VCaP (cell line): ENCODE measurements around the gene PSMB1.

ENCODE experiments used
- H3K27ac ChIP-seq: fragments of 450-650 bp; 2 replicates; pipeline ENCODE4 v1.5.1; 2017
- TF ChIP-seq, protein P1 (sequence below): fragments of 450-650 bp; conservative IDR thresholded peaks from 2 replicates; pipeline ENCODE4 v1.5.1; 2017; ENCODE audit warnings: mild to moderate bottlenecking, moderate library complexity

PSMB1 gene

DNA sequence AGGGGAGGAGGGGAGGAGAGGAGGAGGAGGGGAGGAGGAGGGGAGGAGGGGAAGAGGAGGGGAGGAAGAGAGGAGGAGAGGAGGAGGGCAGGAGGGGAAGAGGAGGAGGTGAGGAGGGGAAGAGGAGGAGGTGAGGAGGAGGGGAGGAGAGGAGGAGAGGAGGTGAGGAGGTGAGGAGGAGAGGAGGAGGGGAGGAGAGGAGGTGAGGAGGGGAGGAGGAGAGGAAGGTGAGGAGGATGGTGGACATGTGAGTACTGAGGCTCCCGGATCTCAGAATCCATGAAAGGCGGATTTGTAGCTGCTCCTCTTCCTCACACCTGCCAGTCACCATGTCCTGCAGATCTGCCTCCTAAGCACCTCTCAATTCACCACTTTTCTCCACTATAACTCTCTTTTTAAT is 59.8 kb downstream of the PSMB1 start:
- TF ChIP-seq, protein P1, sequence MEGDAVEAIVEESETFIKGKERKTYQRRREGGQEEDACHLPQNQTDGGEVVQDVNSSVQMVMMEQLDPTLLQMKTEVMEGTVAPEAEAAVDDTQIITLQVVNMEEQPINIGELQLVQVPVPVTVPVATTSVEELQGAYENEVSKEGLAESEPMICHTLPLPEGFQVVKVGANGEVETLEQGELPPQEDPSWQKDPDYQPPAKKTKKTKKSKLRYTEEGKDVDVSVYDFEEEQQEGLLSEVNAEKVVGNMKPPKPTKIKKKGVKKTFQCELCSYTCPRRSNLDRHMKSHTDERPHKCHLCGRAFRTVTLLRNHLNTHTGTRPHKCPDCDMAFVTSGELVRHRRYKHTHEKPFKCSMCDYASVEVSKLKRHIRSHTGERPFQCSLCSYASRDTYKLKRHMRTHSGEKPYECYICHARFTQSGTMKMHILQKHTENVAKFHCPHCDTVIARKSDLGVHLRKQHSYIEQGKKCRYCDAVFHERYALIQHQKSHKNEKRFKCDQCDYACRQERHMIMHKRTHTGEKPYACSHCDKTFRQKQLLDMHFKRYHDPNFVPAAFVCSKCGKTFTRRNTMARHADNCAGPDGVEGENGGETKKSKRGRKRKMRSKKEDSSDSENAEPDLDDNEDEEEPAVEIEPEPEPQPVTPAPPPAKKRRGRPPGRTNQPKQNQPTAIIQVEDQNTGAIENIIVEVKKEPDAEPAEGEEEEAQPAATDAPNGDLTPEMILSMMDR = no peak
- H3K27ac ChIP-seq = no peak overlapping the region

DNA sequence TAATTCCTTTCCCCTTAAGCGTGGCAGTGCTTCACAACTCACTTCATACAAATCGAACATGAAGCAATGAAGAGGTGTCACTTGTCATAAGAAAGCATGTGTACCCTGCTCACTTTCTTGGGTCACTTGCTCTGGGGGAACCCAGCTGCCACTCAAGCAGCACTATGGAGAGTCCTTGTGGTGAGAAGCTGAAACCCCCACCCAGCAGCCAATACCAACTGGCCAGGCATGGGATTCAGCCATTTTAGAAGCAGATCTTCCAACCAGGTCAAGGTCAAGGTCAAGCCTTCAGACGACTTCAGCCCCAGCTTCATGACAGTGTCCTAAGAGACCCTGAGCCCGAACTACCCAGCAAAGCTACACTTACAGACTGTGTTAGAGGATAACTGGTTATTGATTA is 62.8 kb downstream of the PSMB1 start:
- H3K27ac ChIP-seq = no peak overlapping the region
- TF ChIP-seq, protein P1 = no peak

DNA sequence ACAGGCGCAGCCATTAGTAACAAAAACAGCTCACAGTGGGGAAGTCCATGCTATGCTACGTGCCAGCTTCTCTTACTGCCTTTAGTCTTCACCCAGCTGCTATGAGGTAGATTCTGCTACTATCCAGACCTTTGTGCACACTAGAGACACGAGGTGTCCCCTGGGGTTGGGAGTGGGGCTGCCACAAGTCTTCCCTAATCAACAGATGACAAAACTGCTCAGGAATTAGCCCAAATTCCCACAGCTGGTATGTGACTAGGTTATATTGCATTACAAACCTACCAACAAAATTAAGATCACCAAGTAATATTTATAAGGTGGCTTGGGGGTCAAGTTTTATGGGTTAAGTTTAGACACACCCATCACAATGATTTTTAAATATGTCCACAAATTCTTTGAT is 63.3 kb downstream of the PSMB1 start:
- TF ChIP-seq, protein P1 = no peak
- H3K27ac ChIP-seq = no peak overlapping the region

DNA sequence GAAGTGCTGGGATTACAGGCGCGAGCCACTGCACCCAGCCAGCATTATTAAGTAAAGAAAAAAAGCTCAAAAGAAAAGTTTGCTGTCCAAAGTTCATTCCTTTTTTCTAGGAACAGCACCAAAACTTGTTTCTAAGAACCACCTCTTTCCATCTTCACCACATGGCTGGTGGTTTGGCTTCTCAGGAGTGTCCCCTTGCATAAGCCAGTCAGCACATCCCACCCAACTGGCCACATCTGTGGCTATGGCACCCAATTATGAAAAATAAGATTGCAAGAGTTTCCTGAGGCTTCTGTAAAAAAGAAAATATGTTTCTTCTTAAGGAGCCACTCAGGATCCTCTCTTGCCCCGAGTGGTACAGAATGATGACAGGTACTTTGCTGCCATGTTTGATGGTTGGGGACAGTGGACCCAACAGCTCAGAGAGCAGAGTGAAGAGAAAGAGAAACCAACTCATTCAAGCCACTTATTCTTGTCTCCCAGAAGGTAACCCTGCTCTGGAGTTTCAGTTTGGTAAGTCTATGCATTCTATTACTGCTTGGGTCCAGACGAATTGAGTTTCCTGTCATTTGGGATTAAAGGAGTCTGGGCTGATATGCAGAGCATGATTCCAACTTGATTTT is 65.3 kb downstream of the PSMB1 start:
- TF ChIP-seq, protein P1 = no peak
- no peak overlapping the region for H3K27ac ChIP-seq

DNA sequence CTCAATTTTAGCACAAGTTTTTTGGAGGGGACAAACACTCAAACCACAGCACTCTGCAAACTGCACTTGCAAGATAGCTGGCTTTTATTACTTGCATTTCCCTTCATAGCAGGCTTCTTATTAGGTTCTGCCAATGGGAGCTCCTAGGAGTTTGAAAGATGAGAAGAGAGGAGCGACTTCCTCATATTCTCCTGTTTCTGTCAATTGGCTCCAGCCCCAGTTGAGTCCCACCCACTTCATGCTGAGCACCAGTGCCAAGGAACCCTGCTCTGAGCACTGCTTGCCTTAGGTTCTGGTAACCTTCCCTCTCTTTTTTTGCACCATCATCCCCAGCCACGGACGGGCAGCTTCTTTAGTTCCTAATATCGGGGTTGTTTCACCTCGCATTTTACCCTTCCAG is 67.9 kb downstream of the PSMB1 start:
- H3K27ac ChIP-seq = no peak overlapping the region
- TF ChIP-seq, protein P1 = no peak
